Smooth muscle cell (in vitro differentiated cells): Measurements from ENCODE around the gene ME2. TPM values are rescaled to one million over a fixed set of nuclear protein-coding genes. Genes with fewer than 3 reads are reported as not detected.

Experiments used
- DNase-seq: peaks from one replicate; lab custom pipeline; 2025; ENCODE audit not compliant: unreplicated experiment; lab: John Stamatoyannopoulos, UW
- H2AFZ ChIP-seq: fragments of 200-600 bp; sonication (generic); 2 replicates; pipeline ENCODE4 v1.6.0; 2016; ENCODE audit warnings: antibody characterized with exemption, low read depth, mild to moderate bottlenecking
- H3F3A ChIP-seq: fragments of 200-600 bp; sonication (generic); 2 replicates; pipeline ENCODE4 v1.6.0; 2017; ENCODE audit warnings: antibody characterized with exemption, low read depth
- H3K27ac ChIP-seq: fragments of 200-600 bp; sonication (generic); 2 replicates; pipeline ENCODE4 v1.5.1; 2016; ENCODE audit warnings: low read depth, mild to moderate bottlenecking
- H3K27me3 ChIP-seq: fragments of 200-600 bp; sonication (generic); 2 replicates; pipeline ENCODE4 v1.6.1; 2016; ENCODE audit warnings: low read depth, mild to moderate bottlenecking
- H3K36me3 ChIP-seq: fragments of 200-600 bp; sonication (generic); 2 replicates; pipeline ENCODE4 v1.5.1; 2016; ENCODE audit warnings: low read depth
- H3K4me1 ChIP-seq: fragments of 200-600 bp; sonication (generic); 2 replicates; pipeline ENCODE4 v1.5.1; 2016; ENCODE audit warnings: low read depth
- H3K4me2 ChIP-seq: fragments of 200-600 bp; sonication (generic); 2 replicates; pipeline ENCODE4 v1.6.0; 2016; ENCODE audit warnings: mild to moderate bottlenecking
- H3K4me3 ChIP-seq: fragments of 200-600 bp; sonication (generic); 2 replicates; pipeline ENCODE4 v1.5.1; 2016; ENCODE audit warnings: mild to moderate bottlenecking
- H3K79me2 ChIP-seq: fragments of 200-600 bp; sonication (generic); 2 replicates; pipeline ENCODE4 v1.6.0; 2016; ENCODE audit warnings: low read depth, mild to moderate bottlenecking
- H3K9ac ChIP-seq: fragments of 200-600 bp; sonication (generic); 2 replicates; pipeline ENCODE4 v1.6.0; 2016; ENCODE audit warnings: low read depth
- H3K9me3 ChIP-seq: fragments of 200-600 bp; sonication (generic); replicated peaks from 2 replicates; pipeline ENCODE4 v1.5.1; 2016; ENCODE audit warnings: low read depth
- H4K20me1 ChIP-seq: fragments of 200-600 bp; sonication (generic); 2 replicates; pipeline ENCODE4 v1.6.0; 2016; ENCODE audit warnings: low read depth
- CTCF ChIP-seq: fragments of 200-600 bp; sonication (generic); IDR thresholded peaks from 2 replicates; pipeline ENCODE4 v1.5.1; 2017; ENCODE audit warnings: borderline replicate concordance, mild to moderate bottlenecking, antibody characterized with exemption; ENCODE audit not compliant: insufficient read depth, poor library complexity, severe bottlenecking
- WGBS: methylation state at CpG from one replicate; pipeline ENCODE4 v1.1.7; 2016; ENCODE audit warnings: low lambda C conversion rate; 5-methylcytosine and 5-hydroxymethylcytosine counted together
- polyA plus RNA-seq: library from polyadenylated mRNA; unstranded; fragments of >200 nt; fragmentation: Nextera tagmentation; extraction: Ambion mirVana; gene quantifications from 2 replicates; pipeline ENCODE4 v1.2.1, GENCODE V29; 2016
- total RNA-seq: library from RNA; depleted of rRNA; stranded (reverse); fragments of >200 nt; gene quantifications from 2 replicates; pipeline ENCODE4 v1.2.3, GENCODE V29; 2014

The ME2 gene
- total and polyA plus RNA-seq, 2 experiments from 2014 or later = 20.2 to 47.9 TPM

- Histone ChIP-seq H3K27me3 (no peaks in the 10 kb centered on the region), H3K4me3 (no peak overlapping the region), H3K4me1 (no peaks in the 10 kb centered on the region), H3K9ac (no peak overlapping the region), H3K9me3 (no peaks in the 10 kb centered on the region), H3K4me2 (no peak overlapping the region), H3K36me3 (no peaks in the 10 kb centered on the region), H3K79me2 (no peaks in the 10 kb centered on the region), H2AFZ (no peak overlapping the region), H4K20me1 (no peaks in the 10 kb centered on the region), H3F3A (no peaks in the 10 kb centered on the region), H3K27ac (no peak overlapping the region)
- DNase-seq = no peak
- no peak for TF ChIP-seq CTCF
- WGBS = 63% methylated on average over 2 of the region's 2 CpGs
These were observed 42.4 kb upstream of the ME2 start for GRCh38 chr18:50836521-50836957.

GRCh38 chr18:50839341-50839740 lies 39.6 kb upstream of the ME2 start:
- Histone ChIP-seq H4K20me1 (no peaks in the 10 kb centered on the region), H3K27me3 (no peaks in the 10 kb centered on the region), H3K79me2 (no peaks in the 10 kb centered on the region), H3K4me2 (no peak overlapping the region), H3K27ac (no peak overlapping the region), H3K9me3 (no peaks in the 10 kb centered on the region), H3F3A (no peaks in the 10 kb centered on the region), H3K4me1 (no peaks in the 10 kb centered on the region), H3K36me3 (no peaks in the 10 kb centered on the region), H3K4me3 (no peak overlapping the region), H3K9ac (no peak overlapping the region), H2AFZ (no peak overlapping the region)
- DNase-seq = no peak
- WGBS = 93% methylated on average over 2 of the region's 2 CpGs
- no peak for TF ChIP-seq CTCF

GRCh38 chr18:50839996-50840395 lies 38.9 kb upstream of the ME2 start:
- Histone ChIP-seq H3F3A (no peaks in the 10 kb centered on the region), H3K4me3 (no peak overlapping the region), H3K79me2 (no peaks in the 10 kb centered on the region), H3K4me1 (no peaks in the 10 kb centered on the region), H3K27me3 (no peaks in the 10 kb centered on the region), H3K27ac (no peak overlapping the region), H2AFZ (no peak overlapping the region), H3K9ac (no peak overlapping the region), H3K4me2 (no peak overlapping the region), H3K9me3 (no peaks in the 10 kb centered on the region), H4K20me1 (no peaks in the 10 kb centered on the region), H3K36me3 (no peaks in the 10 kb centered on the region)
- DNase-seq = no peak
- WGBS = 48% methylated on average over 3 of the region's 3 CpGs
- no peak for TF ChIP-seq CTCF

DNA sequence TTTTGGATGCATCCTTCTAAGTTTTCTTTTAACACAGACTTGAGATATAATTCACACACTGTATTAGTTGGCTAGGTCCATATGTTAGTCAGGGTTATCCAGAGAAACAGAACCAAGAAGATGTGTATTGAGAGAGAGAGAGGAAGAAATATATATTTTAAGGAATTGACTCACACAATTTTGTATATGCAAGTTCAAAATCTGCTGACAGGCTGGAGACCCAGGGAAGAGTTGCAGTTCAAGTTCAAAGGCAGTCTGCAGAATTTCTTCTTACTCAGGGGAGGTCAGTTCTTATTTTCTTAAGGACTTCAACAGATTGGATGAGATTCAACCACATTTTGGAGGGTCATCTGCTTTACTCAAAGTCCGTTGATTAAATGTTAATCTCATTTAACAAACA lies 36.1 kb upstream of the ME2 start:
- DNase-seq = no peak
- H3K9me3 ChIP-seq = no peaks in the 10 kb centered on the region

More for the DNA sequence above, 36.1 kb upstream of the ME2 start:
- TF ChIP-seq CTCF = no peak
- WGBS = 0% methylated on average over 1 of the region's 1 CpG
- no peak overlapping the region for H3K27ac ChIP-seq
- no peaks in the 10 kb centered on the region for H3K36me3 ChIP-seq
- no peak overlapping the region for H2AFZ ChIP-seq
- H3F3A ChIP-seq = peaks cover 4% of the 10 kb centered on the region
- no peaks in the 10 kb centered on the region for H3K27me3 ChIP-seq
- no peaks in the 10 kb centered on the region for H3K79me2 ChIP-seq
- no peaks in the 10 kb centered on the region for H4K20me1 ChIP-seq
- H3K9ac ChIP-seq = no peak overlapping the region
- no peaks in the 10 kb centered on the region for H3K4me1 ChIP-seq
- H3K4me3 ChIP-seq = no peak overlapping the region
- H3K4me2 ChIP-seq = no peak overlapping the region
